OCI-LY3 (cell line): ENCODE results near the gene NIFK.
A peak's percentile ranks its signal among the peaks of the same experiment; 100 is the strongest.

Source experiments
- H2AFZ ChIP-seq: fragments of 200-600, 300-600 bp; shearing (Covaris generic); 2 replicates; pipeline ENCODE4 v1.6.0; 2014; ENCODE audit warnings: antibody characterized with exemption, low read depth, low read length
- H3K27ac ChIP-seq: fragments of 200-600, 300-600 bp; sonication (generic); 2 replicates; pipeline ENCODE4 v1.5.1; 2014; ENCODE audit warnings: mild to moderate bottlenecking, low read length, moderate library complexity, mixed read lengths
- H3K27me3 ChIP-seq: fragments of 200-600, 300-600 bp; sonication (generic); 2 replicates; pipeline ENCODE4 v1.6.1; 2014; ENCODE audit warnings: low read depth, low read length, mixed read lengths
- H3K36me3 ChIP-seq: fragments of 200-600, 300-600 bp; sonication (generic); replicated peaks from 2 replicates; pipeline ENCODE3; 2014; ENCODE audit warnings: low read depth, low read length, mixed read lengths
- H3K4me1 ChIP-seq: fragments of 300-600, 200-600 bp; sonication (generic); 2 replicates; pipeline ENCODE4 v1.6.1; 2014; ENCODE audit warnings: low read length, mixed read lengths
- H3K4me2 ChIP-seq: fragments of 200-600, 300-600 bp; sonication (generic); 2 replicates; pipeline ENCODE4 v1.6.1; 2014; ENCODE audit warnings: low read length, mixed read lengths
- H3K4me3 ChIP-seq: fragments of 300-600, 200-600 bp; sonication (generic); 2 replicates; pipeline ENCODE4 v1.5.1; 2014; ENCODE audit warnings: antibody characterized with exemption, mild to moderate bottlenecking, low read length, moderate library complexity
- H3K79me2 ChIP-seq: fragments of 300-600, 200-600 bp; shearing (Covaris generic); 2 replicates; pipeline ENCODE4 v1.6.1; 2014; ENCODE audit warnings: mild to moderate bottlenecking, low read length, mixed read lengths
- H3K9ac ChIP-seq: fragments of 300-600, 200-600 bp; shearing (Covaris generic); 2 replicates; pipeline ENCODE4 v1.6.0; 2014; ENCODE audit warnings: mild to moderate bottlenecking, low read length, moderate library complexity
- H3K9me3 ChIP-seq: fragments of 200-600, 300-600 bp; shearing (Covaris generic); 2 replicates; pipeline ENCODE4 v1.6.1; 2014; ENCODE audit warnings: low read length, mixed read lengths; ENCODE audit not compliant: insufficient read depth
- H4K20me1 ChIP-seq: fragments of 200-600, 300-600 bp; sonication (generic); 2 replicates; pipeline ENCODE4 v1.6.1; 2016; ENCODE audit warnings: low read length, mixed read lengths; ENCODE audit not compliant: insufficient read depth
- CTCF ChIP-seq: fragments of 200-600, 300-600 bp; sonication (generic); IDR thresholded peaks from 2 replicates; pipeline ENCODE4 v1.5.1; 2014; ENCODE audit warnings: antibody characterized with exemption, low read length, low read depth
- EZH2phosphoT487 ChIP-seq: fragments of 200-600 bp; shearing (Covaris generic); IDR thresholded peaks from 2 replicates; pipeline ENCODE4 v1.6.1; 2018; ENCODE audit warnings: antibody characterized with exemption, mixed run types, low read depth

The NIFK gene

GRCh38 chr2:121736462-121737336 lies at the start of gene NIFK:
NIFK (minus strand) TSS chr2:121736875; CDS start chr2:121736850, 25 bp downstream.
- Histone ChIP-seq H3K4me3 (peak within 1 kb of the TSS; percentile 85), H3K27me3 (no peaks in the 10 kb centered on the region), H2AFZ (peak within 1 kb of the TSS; percentile 35; the same call in 1 of the 2 replicates), H3K4me2 (peak within 1 kb of the TSS; percentile 83), H3K79me2 (peaks cover 44% of the 10 kb centered on the region), H3K9ac (peak within 1 kb of the TSS; percentile 84), H3K9me3 (no peaks in the 10 kb centered on the region), H3K36me3 (peaks cover 22% of the 10 kb centered on the region), H3K4me1 (peaks cover 13% of the 10 kb centered on the region), H3K27ac (peak within 1 kb of the TSS; percentile 61), H4K20me1 (peaks cover 9% of the 10 kb centered on the region; the same call in 1 of the 2 replicates)
- TF ChIP-seq EZH2phosphoT487 (no peak), CTCF (no peak)

GRCh38 chr2:121783180-121783579 lies 46.5 kb upstream of the NIFK start:
- Histone ChIP-seq H3K4me1 (no peaks in the 10 kb centered on the region), H3K27me3 (peaks cover 12% of the 10 kb centered on the region), H3K4me3 (no peak overlapping the region), H3K4me2 (no peak overlapping the region), H3K9ac (no peak overlapping the region), H3K27ac (no peak overlapping the region), H2AFZ (no peak overlapping the region), H3K9me3 (no peaks in the 10 kb centered on the region), H3K36me3 (no peaks in the 10 kb centered on the region), H3K79me2 (no peaks in the 10 kb centered on the region), H4K20me1 (no peaks in the 10 kb centered on the region)
- no peak for TF ChIP-seq CTCF
- TF ChIP-seq EZH2phosphoT487 = no peak

GRCh38 chr2:121778741-121779487 lies 42.2 kb upstream of the NIFK start:
- no peak overlapping the region for H3K4me3 ChIP-seq
- H3K27ac ChIP-seq = no peak overlapping the region
- peaks cover 10% of the 10 kb centered on the region for H3K27me3 ChIP-seq
- no peak overlapping the region for H2AFZ ChIP-seq
- no peak overlapping the region for H3K4me2 ChIP-seq
- H3K4me1 ChIP-seq = no peaks in the 10 kb centered on the region
- TF ChIP-seq EZH2phosphoT487 (no peak), CTCF (no peak)
- H4K20me1 ChIP-seq = no peaks in the 10 kb centered on the region
- H3K36me3 ChIP-seq = no peaks in the 10 kb centered on the region
- H3K9me3 ChIP-seq = no peaks in the 10 kb centered on the region
- H3K9ac ChIP-seq = no peak overlapping the region
- H3K79me2 ChIP-seq = no peaks in the 10 kb centered on the region

GRCh38 chr2:121777699-121778058 lies 41.0 kb upstream of the NIFK start:
- H3K9me3 ChIP-seq = no peaks in the 10 kb centered on the region
- H4K20me1 ChIP-seq = no peaks in the 10 kb centered on the region
- H3K4me3 ChIP-seq = no peak overlapping the region
- H3K27me3 ChIP-seq = 0 out of 2 replicates have a peak, but pooled peaks cover 2% of the 10 kb centered on the region
- TF ChIP-seq CTCF (no peak), EZH2phosphoT487 (no peak)
- no peak overlapping the region for H3K27ac ChIP-seq
- H3K9ac ChIP-seq = no peak overlapping the region
- no peaks in the 10 kb centered on the region for H3K79me2 ChIP-seq
- no peak overlapping the region for H3K4me2 ChIP-seq
- H3K4me1 ChIP-seq = no peaks in the 10 kb centered on the region
- H3K36me3 ChIP-seq = no peaks in the 10 kb centered on the region
- no peak overlapping the region for H2AFZ ChIP-seq
